ENCODE data around the gene TTC3.

Gene TTC3

GRCh38 chr21:37184784-37185593 lies 111.9 kb downstream of the TTC3 start:
- DNase-seq (ENCODE audit: low read depth) = no peak
- TF ChIP-seq, protein P1, sequence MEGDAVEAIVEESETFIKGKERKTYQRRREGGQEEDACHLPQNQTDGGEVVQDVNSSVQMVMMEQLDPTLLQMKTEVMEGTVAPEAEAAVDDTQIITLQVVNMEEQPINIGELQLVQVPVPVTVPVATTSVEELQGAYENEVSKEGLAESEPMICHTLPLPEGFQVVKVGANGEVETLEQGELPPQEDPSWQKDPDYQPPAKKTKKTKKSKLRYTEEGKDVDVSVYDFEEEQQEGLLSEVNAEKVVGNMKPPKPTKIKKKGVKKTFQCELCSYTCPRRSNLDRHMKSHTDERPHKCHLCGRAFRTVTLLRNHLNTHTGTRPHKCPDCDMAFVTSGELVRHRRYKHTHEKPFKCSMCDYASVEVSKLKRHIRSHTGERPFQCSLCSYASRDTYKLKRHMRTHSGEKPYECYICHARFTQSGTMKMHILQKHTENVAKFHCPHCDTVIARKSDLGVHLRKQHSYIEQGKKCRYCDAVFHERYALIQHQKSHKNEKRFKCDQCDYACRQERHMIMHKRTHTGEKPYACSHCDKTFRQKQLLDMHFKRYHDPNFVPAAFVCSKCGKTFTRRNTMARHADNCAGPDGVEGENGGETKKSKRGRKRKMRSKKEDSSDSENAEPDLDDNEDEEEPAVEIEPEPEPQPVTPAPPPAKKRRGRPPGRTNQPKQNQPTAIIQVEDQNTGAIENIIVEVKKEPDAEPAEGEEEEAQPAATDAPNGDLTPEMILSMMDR (conservative IDR thresholded peaks at IDR 0.05; ENCODE audit: low read depth, low read length) = no peak
- no peak overlapping the region for H3K4me3 ChIP-seq (ENCODE audit: low read length)

- no peak overlapping the region for H3K4me3 ChIP-seq (ENCODE audit: low read length)
- no peak for DNase-seq (ENCODE audit: low read depth)
- TF ChIP-seq, protein P1 (conservative IDR thresholded peaks at IDR 0.05; ENCODE audit: low read depth, low read length) = no peak
Measured at GRCh38 chr21:37186983-37187382, 113.9 kb downstream of the TTC3 start.

- TF ChIP-seq, protein P1 (conservative IDR thresholded peaks at IDR 0.05; ENCODE audit: low read depth, low read length) = no peak
- DNase-seq (ENCODE audit: low read depth) = no peak
- no peak overlapping the region for H3K4me3 ChIP-seq (ENCODE audit: low read length)
Measured at GRCh38 chr21:37188825-37189224, 115.8 kb downstream of the TTC3 start.

- DNase-seq (ENCODE audit: low read depth) = no peak
- TF ChIP-seq, protein P1 (conservative IDR thresholded peaks at IDR 0.05; ENCODE audit: low read depth, low read length) = no peak
- H3K4me3 ChIP-seq (ENCODE audit: low read length) = no peak overlapping the region
Measured at GRCh38 chr21:37192019-37192418, 119.0 kb downstream of the TTC3 start.

- no peak overlapping the region for H3K4me3 ChIP-seq (ENCODE audit: low read length)
- TF ChIP-seq, protein P1 (conservative IDR thresholded peaks at IDR 0.05; ENCODE audit: low read depth, low read length) = no peak
- DNase-seq (ENCODE audit: low read depth) = no peak
Measured at GRCh38 chr21:37193006-37193405, 120.0 kb downstream of the TTC3 start.

- H3K4me3 ChIP-seq (ENCODE audit: low read length) = no peak overlapping the region
- TF ChIP-seq, protein P1 (conservative IDR thresholded peaks at IDR 0.05; ENCODE audit: low read depth, low read length) = no peak
Measured at GRCh38 chr21:37193676-37194075, 120.6 kb downstream of the TTC3 start.

GRCh38 chr21:37195059-37195458 lies 122.0 kb downstream of the TTC3 start:
- no peak for DNase-seq (ENCODE audit: low read depth)
- no peak overlapping the region for H3K4me3 ChIP-seq (ENCODE audit: low read length)
- TF ChIP-seq, protein P1 (conservative IDR thresholded peaks at IDR 0.05; ENCODE audit: low read depth, low read length) = no peak

More at GRCh38 chr21:37193676-37194075, 120.6 kb downstream of the TTC3 start:
- DNase-seq (ENCODE audit: low read depth) = no peak
